ENCODE results near the gene ITM2C.

ITM2C gene

GRCh38 chr2:230898016-230898712 is 33.4 kb downstream of the ITM2C start:
- Histone ChIP-seq H3K9me3 (replicated peaks; ENCODE audit: low read length) (no peaks in the 10 kb centered on the region), H3K4me1 (ENCODE audit: control insufficient read depth, insufficient read depth, low read length) (no peaks in the 10 kb centered on the region), H3K9ac (ENCODE audit: low read depth, low read length) (no peak overlapping the region), H3K27me3 (ENCODE audit: control insufficient read depth, insufficient read depth, low read length) (peaks cover 63% of the 10 kb centered on the region), H3K4me3 (ENCODE audit: low read length) (no peak overlapping the region), H3K4me2 (ENCODE audit: low read length) (no peak overlapping the region), H3K36me3 (ENCODE audit: insufficient read depth, low read length) (no peaks in the 10 kb centered on the region)

- H3K9ac ChIP-seq (ENCODE audit: low read depth, low read length), result no peak overlapping the region
- H3K4me3 ChIP-seq (ENCODE audit: low read length), result no peak overlapping the region
- H3K9me3 ChIP-seq (replicated peaks; ENCODE audit: low read length), result no peaks in the 10 kb centered on the region
- no peaks in the 10 kb centered on the region for H3K4me1 ChIP-seq (ENCODE audit: control insufficient read depth, insufficient read depth, low read length)
- H3K4me2 ChIP-seq (ENCODE audit: low read length), result no peak overlapping the region
- no peaks in the 10 kb centered on the region for H3K36me3 ChIP-seq (ENCODE audit: insufficient read depth, low read length)
- peaks cover 65% of the 10 kb centered on the region for H3K27me3 ChIP-seq (ENCODE audit: control insufficient read depth, insufficient read depth, low read length)
Measured at GRCh38 chr2:230898713-230899091, 34.0 kb downstream of the ITM2C start.

DNA sequence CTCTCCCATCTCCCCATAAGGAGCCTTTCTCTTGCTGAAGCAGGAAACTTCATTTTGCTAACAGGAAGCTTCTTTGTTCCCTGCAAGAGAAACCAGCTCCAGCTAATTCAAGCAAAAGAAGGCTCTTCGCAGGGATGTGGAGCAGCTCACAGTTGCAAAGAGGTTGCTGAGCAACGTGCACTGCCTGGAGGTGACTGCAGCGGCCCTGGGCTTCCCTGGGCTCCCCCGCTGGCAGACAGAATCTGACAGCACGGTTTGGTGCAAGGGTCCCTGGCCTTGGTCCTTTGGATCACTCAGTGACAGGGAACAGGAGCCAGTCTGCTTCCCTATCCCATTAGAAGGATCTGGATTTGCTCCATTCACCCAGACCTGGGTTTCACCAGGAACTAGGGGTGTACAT is 34.5 kb downstream of the ITM2C start:
- H3K9ac ChIP-seq (ENCODE audit: low read depth, low read length), result no peak overlapping the region
- no peaks in the 10 kb centered on the region for H3K9me3 ChIP-seq (replicated peaks; ENCODE audit: low read length)
- H3K27me3 ChIP-seq (ENCODE audit: control insufficient read depth, insufficient read depth, low read length), result peaks cover 64% of the 10 kb centered on the region
- no peaks in the 10 kb centered on the region for H3K4me1 ChIP-seq (ENCODE audit: control insufficient read depth, insufficient read depth, low read length)
- no peak overlapping the region for H3K4me3 ChIP-seq (ENCODE audit: low read length)
- H3K36me3 ChIP-seq (ENCODE audit: insufficient read depth, low read length), result no peaks in the 10 kb centered on the region
- no peak overlapping the region for H3K4me2 ChIP-seq (ENCODE audit: low read length)

DNA sequence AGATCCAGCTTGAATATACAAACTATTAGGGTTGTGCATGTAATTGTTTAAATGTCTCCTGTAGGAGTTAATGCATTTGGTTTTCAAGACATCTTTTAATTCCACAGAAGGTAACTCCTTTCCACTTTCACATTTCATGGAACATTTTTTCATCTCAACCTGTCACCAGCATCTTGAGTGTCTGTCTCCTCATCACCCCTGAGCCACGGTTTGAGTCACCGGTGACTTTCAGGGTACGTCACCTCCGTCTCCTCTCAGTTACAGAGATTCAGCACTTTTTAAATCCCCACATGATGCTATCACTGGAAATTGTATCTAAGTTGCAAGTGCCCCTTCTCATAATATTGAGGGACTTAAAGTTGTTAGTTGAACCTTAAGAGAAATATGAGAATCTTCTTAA is 35.0 kb downstream of the ITM2C start:
- no peaks in the 10 kb centered on the region for H3K9me3 ChIP-seq (replicated peaks; ENCODE audit: low read length)
- no peak overlapping the region for H3K4me3 ChIP-seq (ENCODE audit: low read length)
- H3K4me2 ChIP-seq (ENCODE audit: low read length), result no peak overlapping the region
- H3K4me1 ChIP-seq (ENCODE audit: control insufficient read depth, insufficient read depth, low read length), result no peaks in the 10 kb centered on the region
- peaks cover 61% of the 10 kb centered on the region for H3K27me3 ChIP-seq (ENCODE audit: control insufficient read depth, insufficient read depth, low read length)
- H3K36me3 ChIP-seq (ENCODE audit: insufficient read depth, low read length), result no peaks in the 10 kb centered on the region
- no peak overlapping the region for H3K9ac ChIP-seq (ENCODE audit: low read depth, low read length)

- Histone ChIP-seq H3K9me3 (replicated peaks; ENCODE audit: low read length) (no peaks in the 10 kb centered on the region), H3K4me1 (ENCODE audit: control insufficient read depth, insufficient read depth, low read length) (no peaks in the 10 kb centered on the region), H3K4me3 (ENCODE audit: low read length) (no peak overlapping the region), H3K27me3 (ENCODE audit: control insufficient read depth, insufficient read depth, low read length) (peaks cover 58% of the 10 kb centered on the region), H3K4me2 (ENCODE audit: low read length) (no peak overlapping the region), H3K9ac (ENCODE audit: low read depth, low read length) (no peak overlapping the region), H3K36me3 (ENCODE audit: insufficient read depth, low read length) (no peaks in the 10 kb centered on the region)
Measured at GRCh38 chr2:230900336-230900995, 35.7 kb downstream of the ITM2C start.

DNA sequence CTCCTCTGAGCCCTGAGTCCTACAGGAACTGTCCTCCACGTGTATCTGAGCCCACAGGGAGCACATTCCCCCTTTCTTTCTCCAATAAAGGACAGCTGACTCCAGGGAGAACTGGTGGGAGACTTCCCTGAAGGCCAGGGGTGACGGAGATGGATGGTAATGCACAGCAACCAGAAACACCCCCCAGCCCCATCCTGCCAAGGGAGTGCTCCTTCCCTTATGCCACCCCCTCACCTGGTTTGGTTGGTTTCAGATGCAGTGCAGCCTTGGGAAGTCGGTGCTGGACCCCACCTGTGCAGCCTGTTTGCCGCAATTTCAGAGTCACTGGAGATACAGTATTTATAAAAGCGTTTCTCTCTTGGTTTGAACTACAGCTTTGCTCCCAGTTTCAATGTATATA is 36.3 kb downstream of the ITM2C start:
- no peaks in the 10 kb centered on the region for H3K4me1 ChIP-seq (ENCODE audit: control insufficient read depth, insufficient read depth, low read length)
- no peaks in the 10 kb centered on the region for H3K36me3 ChIP-seq (ENCODE audit: insufficient read depth, low read length)
- H3K9ac ChIP-seq (ENCODE audit: low read depth, low read length), result no peak overlapping the region
- no peaks in the 10 kb centered on the region for H3K9me3 ChIP-seq (replicated peaks; ENCODE audit: low read length)
- H3K4me3 ChIP-seq (ENCODE audit: low read length), result no peak overlapping the region
- no peak overlapping the region for H3K4me2 ChIP-seq (ENCODE audit: low read length)
- H3K27me3 ChIP-seq (ENCODE audit: control insufficient read depth, insufficient read depth, low read length), result peaks cover 52% of the 10 kb centered on the region

DNA sequence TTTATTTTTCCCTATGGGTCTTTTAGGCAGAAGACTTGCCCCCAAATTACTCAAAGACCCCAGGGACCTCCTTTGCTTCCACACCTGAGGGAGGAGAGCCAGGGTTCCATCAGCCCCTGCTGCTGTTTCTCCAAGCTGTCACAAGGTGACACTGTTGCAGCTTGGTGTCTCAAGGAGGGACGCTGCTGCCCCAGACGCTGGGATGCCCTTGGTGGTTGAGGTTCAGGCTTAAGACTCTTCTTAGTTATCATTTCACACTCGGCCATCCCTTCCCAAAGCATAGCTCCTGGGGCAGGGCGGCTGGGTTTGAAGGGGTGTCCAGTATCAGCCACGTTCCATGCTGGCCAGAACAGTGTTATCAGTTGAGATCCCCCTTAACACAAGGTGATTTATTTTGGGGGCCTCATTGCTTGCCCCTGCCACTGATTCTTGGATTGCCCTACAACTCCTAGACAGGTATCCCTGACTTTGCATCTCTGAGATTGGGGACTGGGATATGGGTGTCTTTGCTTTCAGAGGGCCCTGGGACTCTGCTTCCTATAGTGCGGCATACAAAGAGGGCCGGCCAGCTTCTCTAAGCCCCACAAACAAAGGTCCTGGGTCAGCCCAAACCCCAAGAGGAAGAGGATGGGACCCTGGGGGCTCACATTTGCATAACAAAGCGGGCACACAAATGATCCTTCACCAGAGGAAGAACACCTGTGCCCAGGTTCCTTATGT is 37.6 kb downstream of the ITM2C start:
- H3K9ac ChIP-seq (ENCODE audit: low read depth, low read length), result no peak overlapping the region
- H3K9me3 ChIP-seq (replicated peaks; ENCODE audit: low read length), result no peaks in the 10 kb centered on the region
- no peak overlapping the region for H3K4me2 ChIP-seq (ENCODE audit: low read length)

DNA sequence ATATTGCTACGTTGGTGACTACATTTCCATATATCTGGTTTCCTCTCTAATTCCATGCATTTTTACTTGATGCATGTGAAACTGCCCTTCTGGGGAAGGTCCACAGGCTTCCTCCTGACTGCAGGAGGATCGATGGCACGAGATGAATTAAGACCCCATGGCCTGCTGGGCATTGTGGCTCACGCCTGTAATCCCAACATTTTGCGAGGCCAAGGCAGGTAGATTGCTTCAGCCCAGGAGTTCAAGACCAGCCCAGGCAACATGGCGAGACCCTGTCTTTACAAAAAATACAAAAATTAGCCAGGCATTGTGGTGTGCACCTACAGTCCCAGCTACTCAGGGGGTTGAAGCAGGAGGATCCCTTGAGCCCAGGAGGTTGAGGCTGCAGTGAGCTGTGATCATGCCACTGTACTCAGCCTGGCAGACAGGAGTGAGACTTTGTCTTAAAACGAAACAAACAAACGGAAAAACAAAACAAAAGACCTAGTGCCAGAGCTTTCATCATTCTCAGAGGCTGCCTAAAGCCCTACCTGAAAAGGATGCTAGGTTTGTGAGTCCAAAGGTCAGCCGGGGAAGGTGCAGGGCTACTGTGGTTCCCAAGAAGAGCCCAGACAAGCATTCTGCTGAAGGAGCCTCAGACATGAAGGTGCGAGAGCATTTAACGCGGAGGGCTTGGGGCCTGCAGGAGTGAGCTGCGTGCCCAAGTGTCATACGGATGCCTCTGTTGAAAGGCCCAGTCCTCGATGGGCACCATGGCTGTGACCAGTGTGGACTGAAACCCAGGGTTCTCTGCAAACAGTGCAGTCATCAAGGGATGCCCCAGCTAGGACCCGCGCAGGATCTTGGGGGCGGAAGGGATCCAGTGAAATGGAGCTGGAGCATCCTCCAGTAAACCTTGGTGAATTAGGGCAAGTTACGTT is 38.7 kb downstream of the ITM2C start:
- Histone ChIP-seq H3K36me3 (ENCODE audit: insufficient read depth, low read length) (no peaks in the 10 kb centered on the region), H3K4me3 (ENCODE audit: low read length) (no peak overlapping the region), H3K4me2 (ENCODE audit: low read length) (no peak overlapping the region), H3K9me3 (replicated peaks; ENCODE audit: low read length) (no peaks in the 10 kb centered on the region), H3K9ac (ENCODE audit: low read depth, low read length) (no peak overlapping the region), H3K27me3 (ENCODE audit: control insufficient read depth, insufficient read depth, low read length) (peaks cover 30% of the 10 kb centered on the region), H3K4me1 (ENCODE audit: control insufficient read depth, insufficient read depth, low read length) (peaks cover 4% of the 10 kb centered on the region)

More for the DNA sequence above, 37.6 kb downstream of the ITM2C start:
- H3K36me3 ChIP-seq (ENCODE audit: insufficient read depth, low read length), result no peaks in the 10 kb centered on the region
- H3K27me3 ChIP-seq (ENCODE audit: control insufficient read depth, insufficient read depth, low read length), result peaks cover 39% of the 10 kb centered on the region
- no peak overlapping the region for H3K4me3 ChIP-seq (ENCODE audit: low read length)
- H3K4me1 ChIP-seq (ENCODE audit: control insufficient read depth, insufficient read depth, low read length), result no peaks in the 10 kb centered on the region

DNA sequence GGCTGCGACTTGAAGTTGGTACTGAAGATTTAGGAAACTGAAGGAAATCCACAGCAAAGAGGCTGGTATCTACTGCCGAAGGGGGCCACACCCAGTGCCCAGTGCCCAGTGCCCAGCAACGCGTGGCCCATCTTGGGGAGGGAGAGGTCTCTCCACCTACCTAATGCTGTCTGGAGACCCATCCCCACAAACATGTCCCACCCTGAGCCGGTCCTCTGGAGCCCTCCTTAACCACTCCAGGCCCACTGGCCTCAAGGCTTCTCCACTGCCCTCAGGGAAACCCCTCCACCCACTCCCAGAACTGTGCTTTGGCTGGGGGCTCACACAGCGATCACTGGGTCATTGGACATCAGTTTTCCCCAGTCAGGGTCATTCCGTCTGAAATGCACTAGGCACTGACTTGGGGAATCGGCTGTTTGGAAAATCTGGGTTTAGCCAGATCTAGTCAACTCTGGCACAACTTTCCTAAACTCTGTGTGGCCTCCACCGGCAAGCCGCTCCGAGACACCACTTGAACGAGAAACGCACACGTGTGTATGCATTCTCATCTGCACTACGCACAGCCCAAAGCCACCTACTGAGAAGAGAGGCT is 40.2 kb downstream of the ITM2C start:
- H3K9me3 ChIP-seq (replicated peaks; ENCODE audit: low read length), result no peaks in the 10 kb centered on the region
- peaks cover 23% of the 10 kb centered on the region for H3K27me3 ChIP-seq (ENCODE audit: control insufficient read depth, insufficient read depth, low read length)
- H3K4me1 ChIP-seq (ENCODE audit: control insufficient read depth, insufficient read depth, low read length), result peaks cover 10% of the 10 kb centered on the region
- H3K4me2 ChIP-seq (ENCODE audit: low read length), result no peak overlapping the region
- no peak overlapping the region for H3K9ac ChIP-seq (ENCODE audit: low read depth, low read length)
- H3K36me3 ChIP-seq (ENCODE audit: insufficient read depth, low read length), result no peaks in the 10 kb centered on the region
- H3K4me3 ChIP-seq (ENCODE audit: low read length), result no peak overlapping the region

DNA sequence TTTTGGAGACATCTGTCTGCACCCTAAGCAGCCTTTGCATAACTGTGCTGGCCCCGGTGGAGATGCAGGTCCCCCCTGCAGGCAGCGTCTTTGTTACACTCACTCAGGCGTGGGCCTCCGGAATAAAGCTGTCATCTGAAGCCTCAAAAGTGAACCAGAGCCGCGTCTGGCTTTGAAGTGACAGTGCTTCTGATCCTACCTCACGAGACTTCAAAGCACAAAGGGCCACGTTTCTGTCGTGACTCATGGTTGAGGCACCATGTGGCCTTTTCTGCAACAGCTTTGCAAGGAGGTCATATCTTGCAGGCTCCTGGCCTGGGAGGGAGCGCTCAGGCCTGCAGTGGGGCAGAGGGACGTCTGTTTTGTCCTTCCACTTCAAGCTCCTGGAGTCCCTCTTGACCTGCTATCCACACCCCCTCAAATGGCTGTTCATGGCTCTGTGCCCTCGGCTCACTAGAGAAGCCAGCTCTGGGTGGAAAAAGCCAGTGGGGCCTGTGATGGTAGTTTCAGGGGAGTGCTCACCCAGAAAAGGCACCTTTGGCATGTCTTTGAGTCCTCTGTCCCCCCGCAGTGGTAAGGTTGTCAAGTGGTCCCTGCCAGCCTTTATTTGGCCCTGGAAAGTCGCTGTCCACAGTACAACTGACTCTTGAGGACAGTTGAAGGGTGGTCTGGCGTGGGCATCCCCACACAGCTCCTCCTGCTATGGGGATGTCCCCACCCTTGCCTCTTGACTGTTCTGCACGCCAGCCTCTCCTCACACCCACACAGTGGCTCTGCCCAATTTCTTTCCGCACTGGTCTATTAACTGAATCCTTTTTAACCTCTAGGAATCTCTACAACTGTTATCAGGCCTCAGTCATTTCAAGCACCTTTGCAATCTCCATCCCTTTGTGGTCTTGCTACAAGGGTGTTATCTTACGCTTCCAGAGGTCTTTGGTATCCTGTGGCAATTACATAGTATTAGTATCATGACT is 41.0 kb downstream of the ITM2C start:
- Histone ChIP-seq H3K4me3 (ENCODE audit: low read length) (no peak overlapping the region), H3K27me3 (ENCODE audit: control insufficient read depth, insufficient read depth, low read length) (peaks cover 15% of the 10 kb centered on the region), H3K4me2 (ENCODE audit: low read length) (no peak overlapping the region), H3K36me3 (ENCODE audit: insufficient read depth, low read length) (no peaks in the 10 kb centered on the region), H3K4me1 (ENCODE audit: control insufficient read depth, insufficient read depth, low read length) (peaks cover 10% of the 10 kb centered on the region), H3K9ac (ENCODE audit: low read depth, low read length) (no peak overlapping the region), H3K9me3 (replicated peaks; ENCODE audit: low read length) (no peaks in the 10 kb centered on the region)
